ENCODE data around the gene MCC. TPM values are rescaled to one million over a fixed set of nuclear protein-coding genes. Genes with fewer than 3 reads are reported as not detected.

MCC gene
- total and polyA plus RNA-seq, 4 donors = 4.5 to 20.0 (median 9.7) TPM

DNA sequence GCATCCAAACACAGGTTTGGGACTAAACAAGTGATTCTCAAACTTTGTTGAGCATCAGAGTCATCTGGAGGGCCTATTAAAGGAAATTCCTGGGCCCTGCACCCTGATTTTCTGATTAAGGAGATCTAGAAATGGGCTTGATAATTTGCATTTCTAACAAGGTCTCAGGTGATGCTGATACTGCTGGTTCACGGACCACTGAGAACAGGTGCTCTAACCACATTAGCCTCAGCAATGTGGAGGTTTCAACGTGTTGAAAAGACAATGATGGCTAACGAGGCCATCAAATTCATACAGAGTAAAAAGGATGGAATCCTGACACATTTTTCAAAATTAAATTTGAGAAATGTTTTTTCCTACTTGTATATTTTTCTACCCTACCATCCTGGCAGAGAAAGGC, 225.6 kb downstream of the MCC start:
- Histone ChIP-seq H3K27ac (ENCODE audit: low read depth in 1 of 2, low read length in 2 of 2) (no peak overlapping the region), H3K4me3 (ENCODE audit: low read length in 2 of 2) (no peak overlapping the region), H3K36me3 (ENCODE audit: control insufficient read depth in 1 of 2, insufficient read depth in 2 of 2, low read length in 1 of 2) (no peaks in the 10 kb centered on the region), H3K27me3 (ENCODE audit: control insufficient read depth in 1 of 2, insufficient read depth in 2 of 2, low read length in 1 of 2) (no peaks in the 10 kb centered on the region), H3K4me1 (ENCODE audit: control insufficient read depth in 1 of 2, insufficient read depth in 2 of 2, low read length in 2 of 2) (no peaks in the 10 kb centered on the region), H3K9me3 (ENCODE audit: control insufficient read depth, low read length) (no peaks in the 10 kb centered on the region)
- intact Hi-C loops (cut with DNase I) = no loop called here
- 95 to 98% methylated on average over 3 of the region's 3 CpGs for WGBS, 2 donors
- DNase-seq = no peak
- no peak for ATAC-seq (ENCODE audit: low FRiP score)

GRCh38 chr5:113259034-113259433, 229.2 kb downstream of the MCC start:
- intact Hi-C loops (cut with DNase I) = no loop called here

DNA sequence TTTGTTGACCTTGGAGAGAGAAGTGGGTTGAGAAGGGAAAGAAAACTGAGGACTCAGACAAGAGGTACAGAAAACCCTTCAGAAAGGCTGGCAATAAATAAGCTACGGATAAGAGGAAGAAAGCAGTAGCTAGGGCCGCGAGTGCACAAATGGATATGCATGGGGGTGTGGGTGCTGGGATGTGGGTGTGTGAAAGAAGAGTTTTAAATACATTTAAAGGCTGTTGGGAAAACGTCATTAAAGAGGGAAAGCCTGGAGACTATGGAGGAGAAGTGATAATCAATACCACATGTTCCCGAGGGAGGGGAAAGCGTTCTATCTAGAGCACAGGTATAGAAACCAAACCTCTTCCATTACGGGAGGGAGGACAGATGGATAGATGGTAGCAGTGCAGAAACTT, 230.7 kb downstream of the MCC start:
- no peak overlapping the region for H3K4me3 ChIP-seq (ENCODE audit: low read length in 2 of 2)
- no peaks in the 10 kb centered on the region for H3K27me3 ChIP-seq (ENCODE audit: control insufficient read depth in 1 of 2, insufficient read depth in 2 of 2, low read length in 1 of 2)
- H3K9me3 ChIP-seq (ENCODE audit: control insufficient read depth, low read length) = no peaks in the 10 kb centered on the region
- ATAC-seq (ENCODE audit: low FRiP score) (no peak), DNase-seq (no peak)
- no peak overlapping the region for H3K27ac ChIP-seq (ENCODE audit: low read depth in 1 of 2, low read length in 2 of 2)
- H3K36me3 ChIP-seq (ENCODE audit: control insufficient read depth in 1 of 2, insufficient read depth in 2 of 2, low read length in 1 of 2) = no peaks in the 10 kb centered on the region
- intact Hi-C loops (cut with DNase I) = no loop called here
- H3K4me1 ChIP-seq (ENCODE audit: control insufficient read depth in 1 of 2, insufficient read depth in 2 of 2, low read length in 2 of 2) = no peaks in the 10 kb centered on the region
- WGBS, 2 donors = 86 to 95% methylated on average over 7 of the region's 7 CpGs

More at GRCh38 chr5:113259034-113259433, 229.2 kb downstream of the MCC start:
- Histone ChIP-seq H3K27me3 (ENCODE audit: control insufficient read depth in 1 of 2, insufficient read depth in 2 of 2, low read length in 1 of 2) (no peaks in the 10 kb centered on the region), H3K27ac (ENCODE audit: low read depth in 1 of 2, low read length in 2 of 2) (no peak overlapping the region), H3K4me3 (ENCODE audit: low read length in 2 of 2) (no peak overlapping the region), H3K4me1 (ENCODE audit: control insufficient read depth in 1 of 2, insufficient read depth in 2 of 2, low read length in 2 of 2) (no peaks in the 10 kb centered on the region), H3K9me3 (ENCODE audit: control insufficient read depth, low read length) (no peaks in the 10 kb centered on the region), H3K36me3 (ENCODE audit: control insufficient read depth in 1 of 2, insufficient read depth in 2 of 2, low read length in 1 of 2) (no peaks in the 10 kb centered on the region)
- no peak for DNase-seq
- ATAC-seq (ENCODE audit: low FRiP score) = no peak

- no peak for DNase-seq
- Histone ChIP-seq H3K4me3 (ENCODE audit: low read length in 2 of 2) (no peak overlapping the region), H3K27ac (ENCODE audit: low read depth in 1 of 2, low read length in 2 of 2) (no peak overlapping the region), H3K9me3 (ENCODE audit: control insufficient read depth, low read length) (no peaks in the 10 kb centered on the region), H3K4me1 (ENCODE audit: control insufficient read depth in 1 of 2, insufficient read depth in 2 of 2, low read length in 2 of 2) (no peaks in the 10 kb centered on the region), H3K27me3 (ENCODE audit: control insufficient read depth in 1 of 2, insufficient read depth in 2 of 2, low read length in 1 of 2) (no peaks in the 10 kb centered on the region), H3K36me3 (ENCODE audit: control insufficient read depth in 1 of 2, insufficient read depth in 2 of 2, low read length in 1 of 2) (no peaks in the 10 kb centered on the region)
- ATAC-seq (ENCODE audit: low FRiP score) = no peak
- intact Hi-C loops (cut with DNase I) = no loop called here
- WGBS, 2 donors = 94 to 96% methylated on average over 4 of the region's 4 CpGs
Measured at GRCh38 chr5:113256671-113257452, 231.4 kb downstream of the MCC start.

- intact Hi-C loops (cut with DNase I) = no loop called here
- H3K4me3 ChIP-seq (ENCODE audit: low read length in 2 of 2) = no peak overlapping the region
- no peaks in the 10 kb centered on the region for H3K4me1 ChIP-seq (ENCODE audit: control insufficient read depth in 1 of 2, insufficient read depth in 2 of 2, low read length in 2 of 2)
- no peaks in the 10 kb centered on the region for H3K27me3 ChIP-seq (ENCODE audit: control insufficient read depth in 1 of 2, insufficient read depth in 2 of 2, low read length in 1 of 2)
- DNase-seq (no peak), ATAC-seq (ENCODE audit: low FRiP score) (no peak)
- no peaks in the 10 kb centered on the region for H3K9me3 ChIP-seq (ENCODE audit: control insufficient read depth, low read length)
- no peak overlapping the region for H3K27ac ChIP-seq (ENCODE audit: low read depth in 1 of 2, low read length in 2 of 2)
- WGBS, 2 donors = 92% methylated on average over 5 of the region's 5 CpGs
- no peaks in the 10 kb centered on the region for H3K36me3 ChIP-seq (ENCODE audit: control insufficient read depth in 1 of 2, insufficient read depth in 2 of 2, low read length in 1 of 2)
Measured at GRCh38 chr5:113255579-113256386, 232.5 kb downstream of the MCC start.

DNA sequence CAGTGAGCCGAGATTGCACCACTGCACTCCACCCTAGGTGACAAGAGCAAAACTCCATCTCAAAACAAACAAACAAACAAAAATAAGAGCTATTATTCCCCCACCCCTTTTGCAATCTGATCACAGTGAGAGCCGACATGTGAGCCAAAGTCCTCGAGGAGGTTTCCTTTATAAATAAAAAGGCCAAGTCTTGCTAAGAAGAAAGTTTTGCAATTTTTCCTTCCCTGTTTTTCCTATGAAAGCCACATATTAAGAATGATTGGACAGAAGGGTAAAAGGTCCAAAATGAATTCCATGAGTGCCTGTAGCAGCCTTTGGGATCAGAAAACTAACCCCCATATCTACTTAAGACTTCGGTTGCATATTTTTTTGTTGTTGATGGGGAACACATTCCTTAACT, 233.1 kb downstream of the MCC start:
- no peak for DNase-seq
- Histone ChIP-seq H3K4me3 (ENCODE audit: low read length in 2 of 2) (no peak overlapping the region), H3K27ac (ENCODE audit: low read depth in 1 of 2, low read length in 2 of 2) (no peak overlapping the region), H3K4me1 (ENCODE audit: control insufficient read depth in 1 of 2, insufficient read depth in 2 of 2, low read length in 2 of 2) (no peaks in the 10 kb centered on the region), H3K27me3 (ENCODE audit: control insufficient read depth in 1 of 2, insufficient read depth in 2 of 2, low read length in 1 of 2) (no peaks in the 10 kb centered on the region), H3K9me3 (ENCODE audit: control insufficient read depth, low read length) (no peaks in the 10 kb centered on the region), H3K36me3 (ENCODE audit: control insufficient read depth in 1 of 2, insufficient read depth in 2 of 2, low read length in 1 of 2) (no peaks in the 10 kb centered on the region)
- ATAC-seq (ENCODE audit: low FRiP score) = no peak
- 62 to 69% methylated on average over 4 of the region's 4 CpGs for WGBS, 2 donors
- intact Hi-C loops (cut with DNase I) = no loop called here

DNA sequence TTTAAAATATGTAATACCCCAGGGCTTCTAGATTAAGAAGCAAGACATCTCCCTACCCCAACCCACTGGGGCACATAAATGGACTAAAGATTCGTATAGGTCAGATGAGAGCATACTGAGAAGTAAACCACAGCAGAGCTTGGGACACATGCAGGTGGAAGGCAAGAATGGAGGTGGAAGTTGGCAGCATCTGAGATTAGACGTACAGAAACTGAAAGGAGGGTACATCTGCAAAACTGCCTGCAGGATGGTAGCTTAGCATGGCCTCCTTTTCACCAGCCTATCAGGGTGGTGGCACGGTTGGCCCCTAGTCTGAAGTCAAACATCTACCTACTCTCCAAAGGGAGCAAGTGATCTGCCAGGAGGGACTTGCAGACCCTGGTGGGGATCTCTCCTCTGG, 235.2 kb downstream of the MCC start:
- Histone ChIP-seq H3K4me3 (ENCODE audit: low read length in 2 of 2) (no peak overlapping the region), H3K27me3 (ENCODE audit: control insufficient read depth in 1 of 2, insufficient read depth in 2 of 2, low read length in 1 of 2) (no peaks in the 10 kb centered on the region), H3K36me3 (ENCODE audit: control insufficient read depth in 1 of 2, insufficient read depth in 2 of 2, low read length in 1 of 2) (no peaks in the 10 kb centered on the region), H3K27ac (ENCODE audit: low read depth in 1 of 2, low read length in 2 of 2) (no peak overlapping the region), H3K9me3 (ENCODE audit: control insufficient read depth, low read length) (no peaks in the 10 kb centered on the region), H3K4me1 (ENCODE audit: control insufficient read depth in 1 of 2, insufficient read depth in 2 of 2, low read length in 2 of 2) (no peaks in the 10 kb centered on the region)
- DNase-seq (no peak), ATAC-seq (ENCODE audit: low FRiP score) (no peak)
- WGBS, 2 donors = 96 to 97% methylated on average over 3 of the region's 3 CpGs
- intact Hi-C loops (cut with DNase I) = no loop called here

- no peak for ATAC-seq (ENCODE audit: low FRiP score)
- DNase-seq = no peak
- 91 to 98% methylated on average over 7 of the region's 7 CpGs for WGBS, 2 donors
- Histone ChIP-seq H3K36me3 (ENCODE audit: control insufficient read depth in 1 of 2, insufficient read depth in 2 of 2, low read length in 1 of 2) (no peaks in the 10 kb centered on the region), H3K4me1 (ENCODE audit: control insufficient read depth in 1 of 2, insufficient read depth in 2 of 2, low read length in 2 of 2) (no peaks in the 10 kb centered on the region), H3K27ac (ENCODE audit: low read depth in 1 of 2, low read length in 2 of 2) (no peak overlapping the region), H3K27me3 (ENCODE audit: control insufficient read depth in 1 of 2, insufficient read depth in 2 of 2, low read length in 1 of 2) (no peaks in the 10 kb centered on the region), H3K4me3 (ENCODE audit: low read length in 2 of 2) (no peak overlapping the region), H3K9me3 (ENCODE audit: control insufficient read depth, low read length) (no peaks in the 10 kb centered on the region)
- intact Hi-C loops (cut with DNase I) = no loop called here
Measured at GRCh38 chr5:113252066-113252465, 236.2 kb downstream of the MCC start.

Data from aorta (tissue), 5 donors.